KMS-11 (cell line): ENCODE results near the gene NDUFAF5.

Source experiments
- H2AFZ ChIP-seq: fragments of 200-600 bp; sonication (generic); 2 replicates; pipeline ENCODE4 v1.6.1; 2016; ENCODE audit warnings: antibody characterized with exemption, mixed run types, low read depth
- H3K27ac ChIP-seq: fragments of 200-600 bp; sonication (generic); 2 replicates; pipeline ENCODE4 v1.6.1; 2016; ENCODE audit warnings: mild to moderate bottlenecking, mixed run types
- H3K27me3 ChIP-seq: fragments of 200-600 bp; sonication (generic); 2 replicates; pipeline ENCODE4 v1.6.1; 2017; ENCODE audit warnings: mild to moderate bottlenecking, low read depth, mixed run types, moderate library complexity; ENCODE audit not compliant: insufficient read depth
- H3K36me3 ChIP-seq: fragments of 200-600 bp; sonication (generic); 2 replicates; pipeline ENCODE4 v1.6.1; 2017; ENCODE audit warnings: mild to moderate bottlenecking, mixed run types; ENCODE audit not compliant: insufficient read depth
- H3K4me1 ChIP-seq: fragments of 200-600 bp; sonication (generic); 2 replicates; pipeline ENCODE4 v1.6.1; 2016; ENCODE audit warnings: mild to moderate bottlenecking, low read depth, mixed run types; ENCODE audit not compliant: poor library complexity, severe bottlenecking
- H3K4me2 ChIP-seq: fragments of 200-600 bp; sonication (generic); 2 replicates; pipeline ENCODE4 v1.7.0; 2016; ENCODE audit warnings: mild to moderate bottlenecking, mixed run types
- H3K4me3 ChIP-seq: fragments of 200-600 bp; sonication (generic); IDR thresholded peaks from 2 replicates; pipeline ENCODE4 v1.6.1; 2017; ENCODE audit warnings: low read depth, low read length, mixed read lengths; ENCODE audit not compliant: insufficient read depth
- H3K79me2 ChIP-seq: fragments of 200-600 bp; sonication (generic); 2 replicates; pipeline ENCODE4 v1.6.1; 2016; ENCODE audit warnings: low read depth, mixed run types; ENCODE audit not compliant: insufficient read depth
- H3K9ac ChIP-seq: fragments of 200-600 bp; sonication (generic); 2 replicates; pipeline ENCODE4 v1.6.1; 2016; ENCODE audit warnings: mild to moderate bottlenecking, mixed run types
- H4K20me1 ChIP-seq: fragments of 200-600 bp; sonication (generic); 2 replicates; pipeline ENCODE4 v1.6.1; 2016; ENCODE audit warnings: mild to moderate bottlenecking, mixed run types; ENCODE audit not compliant: insufficient read depth
- TF ChIP-seq, protein P1 (sequence below): fragments of 200-600 bp; sonication (generic); conservative IDR thresholded peaks from 2 replicates; pipeline ENCODE4 v1.6.1; 2017; ENCODE audit warnings: low read depth, mild to moderate bottlenecking, antibody characterized with exemption, low read length, moderate library complexity, mixed read lengths

Gene NDUFAF5

GRCh38 chr20:13800728-13801134 is 15.9 kb downstream of the NDUFAF5 start:
- no peaks in the 10 kb centered on the region for H4K20me1 ChIP-seq
- no peaks in the 10 kb centered on the region for H3K36me3 ChIP-seq
- no peak overlapping the region for H3K4me2 ChIP-seq

DNA sequence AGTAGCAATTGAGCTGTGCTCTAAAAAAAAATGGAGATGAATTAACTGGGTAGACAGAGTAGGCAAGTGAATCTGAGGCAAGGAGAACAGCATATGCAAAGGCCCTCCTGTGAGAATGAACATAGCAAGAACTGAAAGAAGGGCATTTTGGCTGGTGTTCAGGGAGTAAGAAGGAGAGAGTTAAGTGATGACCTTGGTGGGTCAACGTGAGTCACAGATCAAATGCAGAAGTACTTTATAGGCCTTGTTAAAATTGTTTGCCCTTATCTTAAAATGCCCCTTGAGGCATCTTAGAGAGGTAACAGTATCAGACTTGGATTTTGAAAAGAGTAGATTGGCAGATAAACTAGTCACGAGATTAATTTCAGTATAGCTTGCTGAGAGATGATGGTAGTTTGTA is 24.5 kb downstream of the NDUFAF5 start:
- H3K9ac ChIP-seq, result no peak overlapping the region
- H3K4me1 ChIP-seq, result peaks cover 5% of the 10 kb centered on the region
- no peak overlapping the region for H3K4me2 ChIP-seq
- TF ChIP-seq, protein P1, sequence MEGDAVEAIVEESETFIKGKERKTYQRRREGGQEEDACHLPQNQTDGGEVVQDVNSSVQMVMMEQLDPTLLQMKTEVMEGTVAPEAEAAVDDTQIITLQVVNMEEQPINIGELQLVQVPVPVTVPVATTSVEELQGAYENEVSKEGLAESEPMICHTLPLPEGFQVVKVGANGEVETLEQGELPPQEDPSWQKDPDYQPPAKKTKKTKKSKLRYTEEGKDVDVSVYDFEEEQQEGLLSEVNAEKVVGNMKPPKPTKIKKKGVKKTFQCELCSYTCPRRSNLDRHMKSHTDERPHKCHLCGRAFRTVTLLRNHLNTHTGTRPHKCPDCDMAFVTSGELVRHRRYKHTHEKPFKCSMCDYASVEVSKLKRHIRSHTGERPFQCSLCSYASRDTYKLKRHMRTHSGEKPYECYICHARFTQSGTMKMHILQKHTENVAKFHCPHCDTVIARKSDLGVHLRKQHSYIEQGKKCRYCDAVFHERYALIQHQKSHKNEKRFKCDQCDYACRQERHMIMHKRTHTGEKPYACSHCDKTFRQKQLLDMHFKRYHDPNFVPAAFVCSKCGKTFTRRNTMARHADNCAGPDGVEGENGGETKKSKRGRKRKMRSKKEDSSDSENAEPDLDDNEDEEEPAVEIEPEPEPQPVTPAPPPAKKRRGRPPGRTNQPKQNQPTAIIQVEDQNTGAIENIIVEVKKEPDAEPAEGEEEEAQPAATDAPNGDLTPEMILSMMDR, result no peak
- H3K79me2 ChIP-seq, result no peaks in the 10 kb centered on the region
- H2AFZ ChIP-seq, result no peak overlapping the region
- H3K27me3 ChIP-seq, result no peaks in the 10 kb centered on the region
- no peak overlapping the region for H3K27ac ChIP-seq
- no peak overlapping the region for H3K4me3 ChIP-seq
- no peaks in the 10 kb centered on the region for H3K36me3 ChIP-seq
- no peaks in the 10 kb centered on the region for H4K20me1 ChIP-seq

More at GRCh38 chr20:13800728-13801134, 15.9 kb downstream of the NDUFAF5 start:
- Histone ChIP-seq H3K9ac (no peak overlapping the region), H3K4me1 (no peaks in the 10 kb centered on the region), H3K27me3 (no peaks in the 10 kb centered on the region), H3K4me3 (no peak overlapping the region), H2AFZ (no peak overlapping the region), H3K27ac (no peak overlapping the region), H3K79me2 (no peaks in the 10 kb centered on the region)
- TF ChIP-seq, protein P1, result no peak

- Histone ChIP-seq H3K4me1 (peaks cover 5% of the 10 kb centered on the region), H3K27ac (no peak overlapping the region), H3K27me3 (no peaks in the 10 kb centered on the region), H2AFZ (no peak overlapping the region), H3K9ac (no peak overlapping the region), H3K4me2 (no peak overlapping the region), H3K4me3 (no peak overlapping the region), H3K36me3 (no peaks in the 10 kb centered on the region), H4K20me1 (no peaks in the 10 kb centered on the region), H3K79me2 (no peaks in the 10 kb centered on the region)
- TF ChIP-seq, protein P1, result no peak
These were observed 25.0 kb downstream of the NDUFAF5 start for GRCh38 chr20:13809855-13810254.

DNA sequence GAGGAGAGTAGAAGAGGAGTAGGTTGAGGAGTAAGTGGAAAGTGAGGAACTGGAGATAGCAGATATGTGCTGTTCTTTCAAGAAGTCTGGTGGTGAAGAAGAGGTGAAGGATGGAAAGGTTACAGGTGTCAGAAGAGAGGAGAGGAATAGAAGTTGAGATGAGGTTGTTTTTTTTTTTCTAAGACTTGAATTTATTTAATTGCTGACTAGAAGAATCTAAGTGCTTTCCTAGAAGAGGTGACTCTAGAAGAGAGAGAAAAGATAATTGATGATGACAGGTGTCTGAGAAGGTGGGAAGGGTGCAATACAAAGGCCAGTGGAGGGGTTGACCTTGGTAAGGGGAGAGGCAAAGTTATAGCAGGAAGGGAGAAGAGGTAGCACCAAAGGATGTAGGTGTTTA is 25.6 kb downstream of the NDUFAF5 start:
- no peaks in the 10 kb centered on the region for H4K20me1 ChIP-seq

More for the DNA sequence above, 25.6 kb downstream of the NDUFAF5 start:
- Histone ChIP-seq H3K79me2 (no peaks in the 10 kb centered on the region), H3K27ac (no peak overlapping the region), H2AFZ (no peak overlapping the region), H3K27me3 (no peaks in the 10 kb centered on the region), H3K36me3 (no peaks in the 10 kb centered on the region), H3K4me2 (no peak overlapping the region), H3K4me1 (peaks cover 5% of the 10 kb centered on the region), H3K9ac (no peak overlapping the region), H3K4me3 (no peak overlapping the region)
- TF ChIP-seq, protein P1, result no peak
